Ascending aorta (tissue), 2 donors: ENCODE results near the gene ZGRF1. TPM values are rescaled to one million over a fixed set of nuclear protein-coding genes. Genes with fewer than 3 reads are reported as not detected.
"Not testable (repeated sequence)": the region's sequence is repeated elsewhere in the genome, so short reads cannot be mapped to it uniquely, and the experiment has no call there.

ENCODE experiments used
- DNase-seq, 2 donors: peaks; one replicate each; pipeline ENCODE4 v3.0.0-alpha.2; 2019; ENCODE audit warnings: low spot score in 2 of 2
- H3K27ac ChIP-seq, 2 donors: fragments of 200-600 bp; sonication (generic); one replicate each; pipeline ENCODE4 v1.5.1; 2016 to 2017; ENCODE audit warnings: mild to moderate bottlenecking in 1 of 2
- H3K27me3 ChIP-seq: fragments of 200-600 bp; sonication (generic); one replicate; pipeline ENCODE4 v1.5.1; 2017
- H3K36me3 ChIP-seq, 2 donors: fragments of 200-600 bp; sonication (generic); one replicate each; pipeline ENCODE4 v1.5.1; 2016
- H3K4me1 ChIP-seq, 2 donors: fragments of 200-600 bp; sonication (generic); one replicate each; pipeline ENCODE4 v1.5.1; 2016 to 2017; ENCODE audit warnings: mild to moderate bottlenecking in 1 of 2
- H3K4me3 ChIP-seq, 2 donors: fragments of 200-600 bp; sonication (generic); one replicate each; pipeline ENCODE4 v1.5.1; 2016 to 2017; ENCODE audit warnings: mild to moderate bottlenecking in 1 of 2
- H3K9me3 ChIP-seq, 2 donors: fragments of 200-600 bp; sonication (generic); one replicate each; pipeline ENCODE4 v1.5.1; 2016
- CTCF ChIP-seq, 3 experiments: fragments of 200-600 bp in 2 of 3; fragments of 450-650 bp in 1 of 3; sonication (generic) in 2 of 3; IDR thresholded peaks; one replicate each; pipeline ENCODE4 v1.5.1; 2016 to 2019; ENCODE audit warnings: antibody characterized with exemption in 3 of 3, mild to moderate bottlenecking in 1 of 3, moderate library complexity in 1 of 3
- intact Hi-C: fragments of 100-400 bp; cut with DNase I; formaldehyde crosslinking; loops from one replicate; pipeline ENCODE4 v1.15.1; 2023
- total RNA-seq: library from RNA; depleted of rRNA; stranded (reverse); fragments of >200 nt; gene quantifications from one replicate; pipeline ENCODE4 v1.1.0, GENCODE V29; 2016

Gene ZGRF1
- total RNA-seq, 1 donor from 2014 or later, result 0.11 TPM

- no peak for DNase-seq
- intact Hi-C loops, result no loop called here
- no peaks in the 10 kb centered on the region for H3K27me3 ChIP-seq
Observed at GRCh38 chr4:112502871-112503270, 133.8 kb downstream of the ZGRF1 start.

GRCh38 chr4:112492321-112492720, 144.4 kb downstream of the ZGRF1 start:
- H3K9me3 ChIP-seq, result peaks cover 0 to 7% of the 10 kb centered on the region in 2 donors
- no peaks in the 10 kb centered on the region for H3K27me3 ChIP-seq
- no peak for TF ChIP-seq CTCF (IDR thresholded peaks at IDR 0.05)
- no peaks in the 10 kb centered on the region for H3K4me1 ChIP-seq
- intact Hi-C loops, result no loop called here
- no peak overlapping the region for H3K27ac ChIP-seq
- no peak overlapping the region for H3K4me3 ChIP-seq
- no peak for DNase-seq
- H3K36me3 ChIP-seq, result no peaks in the 10 kb centered on the region

More at GRCh38 chr4:112502871-112503270, 133.8 kb downstream of the ZGRF1 start:
- H3K4me1 ChIP-seq, result no peaks in the 10 kb centered on the region
- H3K27ac ChIP-seq, result no peak overlapping the region
- no peak for TF ChIP-seq CTCF (IDR thresholded peaks at IDR 0.05)
- no peaks in the 10 kb centered on the region for H3K9me3 ChIP-seq
- no peak overlapping the region for H3K4me3 ChIP-seq
- H3K36me3 ChIP-seq, result no peaks in the 10 kb centered on the region

GRCh38 chr4:112490808-112491207, 145.9 kb downstream of the ZGRF1 start:
- H3K27me3 ChIP-seq, H3K4me3 ChIP-seq, H3K4me1 ChIP-seq, H3K9me3 ChIP-seq, H3K36me3 ChIP-seq, intact Hi-C loops, DNase-seq, H3K27ac ChIP-seq: not testable (repeated sequence)

Other genes starting within 250 kb of the ZGRF1 start
- gene NEUROG2, start 120.7 kb downstream of the ZGRF1 start, total RNA-seq, result not detected
- gene LARP7, start 234 bp upstream of the ZGRF1 start, total RNA-seq, result 7.3 TPM